ENCODE data around the gene ZNF638.

GRCh38 chr2:71476495-71476894 lies 144.9 kb downstream of the ZNF638 start:
- TF ChIP-seq CTCF (IDR thresholded peaks at IDR 0.05; ENCODE audit: low read length) (no peak), EZH2 (IDR thresholded peaks at IDR 0.05; ENCODE audit: borderline replicate concordance, low read length) (no peak)

All from OCI-LY1 (cell line).